Esophagus mucosa (tissue), 1 donor: ENCODE data around the gene LRRC53. TPM values are rescaled to one million over a fixed set of nuclear protein-coding genes. Genes with fewer than 3 reads are reported as not detected.

Experiments
- ATAC-seq: fragments of 200-7000 bp; cut with Tn5 transposase; one replicate; pipeline ENCODE4 v1.9.1; 2020
- total RNA-seq: library from RNA; stranded (reverse); gene quantifications from one replicate; pipeline ENCODE4 v1.2.4, GENCODE V29; 2023
- donor health status: DM: yes; HTN: yes; CAD: no.

Gene LRRC53, protein sequence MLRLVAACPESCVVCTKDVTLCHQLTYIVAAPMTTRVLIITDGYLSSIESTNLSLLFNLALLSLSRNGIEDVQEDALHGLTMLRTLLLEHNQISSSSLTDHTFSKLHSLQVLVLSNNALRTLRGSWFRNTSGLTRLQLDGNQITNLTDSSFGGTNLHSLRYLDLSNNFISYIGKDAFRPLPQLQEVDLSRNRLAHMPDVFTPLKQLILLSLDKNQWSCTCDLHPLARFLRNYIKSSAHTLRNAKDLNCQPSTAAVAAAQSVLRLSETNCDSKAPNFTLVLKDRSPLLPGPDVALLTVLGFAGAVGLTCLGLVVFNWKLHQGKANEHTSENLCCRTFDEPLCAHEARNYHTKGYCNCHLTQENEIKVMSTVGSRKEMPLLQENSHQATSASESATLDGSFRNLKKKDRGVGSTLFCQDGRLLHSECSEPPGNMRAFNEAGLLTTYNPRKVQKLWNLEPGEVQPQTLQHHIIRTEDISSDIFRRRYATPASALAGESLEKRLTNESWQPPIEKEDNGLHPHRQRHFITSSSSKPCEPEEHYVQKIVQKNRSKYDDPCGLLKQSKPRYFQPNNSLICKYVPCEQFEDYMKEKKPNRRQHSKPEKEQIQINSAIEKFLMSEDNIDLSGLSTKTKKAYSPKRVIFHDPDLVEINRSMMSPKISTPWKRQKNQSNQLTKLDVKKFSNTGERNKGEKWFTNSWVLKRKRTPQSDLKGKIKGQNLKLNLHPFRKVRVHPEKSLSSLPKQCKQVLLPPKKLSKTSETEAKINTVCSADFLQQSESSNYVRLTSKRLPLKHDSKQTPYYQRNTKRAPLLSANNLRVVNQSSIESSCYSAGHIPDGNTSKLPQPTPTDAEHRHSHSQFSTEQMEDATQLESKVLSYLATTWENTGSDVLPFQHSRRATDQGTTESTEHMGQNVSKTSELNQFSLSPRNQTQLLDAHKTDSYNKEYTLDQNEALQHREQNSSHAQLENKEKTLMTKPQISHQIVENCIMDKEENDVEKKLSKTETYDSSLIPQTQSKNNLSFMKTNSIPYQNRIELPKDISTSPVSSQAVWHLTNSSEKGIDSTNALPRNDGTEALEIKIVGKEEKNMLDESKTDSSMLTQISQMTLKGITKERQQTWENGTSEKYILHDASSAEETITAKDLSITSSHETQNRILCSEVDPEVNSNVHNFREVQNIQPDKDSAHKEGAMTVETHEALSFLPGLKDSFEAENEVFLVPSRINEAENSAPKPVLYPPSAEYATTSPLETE
- not detected for total RNA-seq

DNA sequence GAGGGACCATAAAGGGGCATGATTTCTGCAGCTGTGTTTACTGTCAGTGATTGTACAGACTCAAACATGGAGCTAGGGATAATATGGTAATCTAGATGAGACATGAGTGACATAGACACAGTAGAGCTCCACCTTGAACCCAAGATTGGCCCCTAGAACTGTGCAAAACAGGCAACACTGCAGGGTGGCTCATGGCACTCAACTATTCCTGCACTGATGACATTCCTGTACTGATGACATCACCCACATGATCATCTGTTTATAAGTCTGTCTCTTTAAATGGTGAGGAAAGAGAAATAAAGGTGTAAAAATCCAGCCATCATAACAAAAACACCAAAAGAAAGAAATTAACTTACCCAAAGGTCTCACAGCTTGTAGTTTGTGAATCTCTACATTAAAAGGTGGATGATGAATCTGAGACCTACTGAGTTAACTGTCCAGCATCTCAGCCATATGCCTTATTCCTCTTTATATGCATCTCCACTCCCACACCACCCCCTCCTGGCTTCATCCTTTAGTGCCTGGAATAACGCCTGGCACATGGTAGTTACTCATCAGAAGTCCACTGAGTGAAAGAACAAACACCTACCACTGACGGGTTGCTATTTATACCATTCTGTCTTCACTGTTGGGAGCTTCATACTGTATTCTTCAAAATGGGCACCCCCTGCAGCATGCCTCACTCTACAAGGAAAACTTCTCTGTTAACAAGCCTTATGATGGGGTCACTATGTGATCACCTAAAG, at the start of gene LRRC53:
Gene LRRC53 (minus strand): TSS at position 442 of the 746 bp plus-strand sequence. CDS start 29,262 bp downstream, outside the sequence.
- ATAC-seq, result no peak

DNA sequence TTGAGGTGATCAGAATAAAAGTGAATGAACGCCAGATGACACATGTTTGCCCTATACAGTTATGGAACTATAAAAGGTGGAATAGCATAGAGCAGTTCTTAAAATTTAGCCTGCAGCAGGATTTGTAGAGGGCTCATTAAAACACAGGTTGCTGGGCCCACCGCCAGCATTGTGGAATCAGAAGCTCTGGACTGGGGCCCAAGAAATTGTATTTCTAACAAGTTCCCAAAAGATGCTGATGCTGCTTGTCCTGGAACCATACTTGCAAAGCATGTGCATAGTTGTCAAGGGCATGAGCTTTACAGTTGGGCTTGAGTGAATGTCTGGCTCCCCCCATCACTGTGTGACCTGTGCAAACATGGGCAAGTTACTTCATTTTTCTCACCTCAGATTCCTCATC, 37.5 kb upstream of the LRRC53 start:
- no peak for ATAC-seq

DNA sequence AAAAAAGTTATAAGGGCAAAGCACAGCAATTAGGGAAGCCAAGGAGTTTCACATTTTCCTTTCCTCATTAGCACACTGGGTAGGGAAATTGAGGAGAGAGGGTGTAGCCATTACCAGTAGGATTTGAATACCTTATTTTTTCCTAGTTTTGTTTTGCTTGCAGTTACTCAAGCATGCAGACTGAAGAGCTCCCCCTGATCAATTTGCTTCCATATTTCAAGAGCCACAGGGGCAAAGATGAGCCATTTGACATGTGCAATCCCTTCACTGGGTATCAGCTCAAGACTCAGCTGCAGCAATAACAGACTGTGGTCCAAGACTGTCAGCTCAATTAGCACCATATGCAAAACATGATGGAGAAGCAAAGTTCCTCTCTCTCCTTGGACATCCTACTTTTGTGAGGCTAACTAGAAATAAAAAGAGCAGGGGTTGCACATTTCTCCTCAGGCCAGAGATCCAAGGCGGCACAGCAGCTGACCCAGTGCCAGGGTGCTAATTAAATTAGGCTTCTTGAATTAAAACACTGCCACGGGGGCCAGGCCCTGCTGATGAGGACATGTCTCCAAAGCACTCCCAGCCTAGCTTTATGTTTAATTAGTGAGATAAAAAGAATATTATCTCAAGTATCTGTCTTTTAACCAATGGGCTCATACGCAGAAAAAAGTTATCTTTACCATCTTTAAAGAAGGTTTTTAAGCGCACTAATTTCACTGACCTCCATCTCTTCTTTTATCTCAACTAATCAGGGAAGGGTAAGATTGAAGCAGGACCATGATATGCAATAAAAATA, 36.7 kb upstream of the LRRC53 start:
- no peak for ATAC-seq

GRCh38 chr1:74545821-74546220, 33.4 kb upstream of the LRRC53 start:
- no peak for ATAC-seq

DNA sequence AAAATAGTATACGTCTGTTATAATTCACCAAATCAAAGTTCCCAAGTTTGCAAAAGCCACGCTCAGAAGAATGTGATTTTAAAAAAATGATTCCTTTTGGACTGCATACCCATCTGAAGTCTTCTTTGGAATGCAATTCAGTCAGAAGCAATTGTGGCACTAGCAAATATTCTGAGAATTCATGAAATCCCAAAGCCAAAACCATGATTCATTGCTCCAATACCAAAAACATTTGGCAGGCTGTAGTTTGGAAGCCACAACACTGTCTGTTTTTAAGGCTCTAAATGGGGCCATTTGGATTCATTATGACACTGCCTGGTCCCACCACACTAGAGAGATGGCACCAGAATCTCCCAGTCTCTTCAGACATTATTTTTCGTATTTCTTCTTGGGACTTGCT, 21.8 kb upstream of the LRRC53 start:
- no peak for ATAC-seq

GRCh38 chr1:74531796-74532195, 19.4 kb upstream of the LRRC53 start:
- ATAC-seq, result no peak

- no peak for ATAC-seq
Measured at GRCh38 chr1:74530892-74531291, 18.5 kb upstream of the LRRC53 start.

GRCh38 chr1:74528123-74528522, 15.7 kb upstream of the LRRC53 start:
- ATAC-seq, result no peak

- ATAC-seq, result no peak
Measured at GRCh38 chr1:74526708-74527107, 14.3 kb upstream of the LRRC53 start.

DNA sequence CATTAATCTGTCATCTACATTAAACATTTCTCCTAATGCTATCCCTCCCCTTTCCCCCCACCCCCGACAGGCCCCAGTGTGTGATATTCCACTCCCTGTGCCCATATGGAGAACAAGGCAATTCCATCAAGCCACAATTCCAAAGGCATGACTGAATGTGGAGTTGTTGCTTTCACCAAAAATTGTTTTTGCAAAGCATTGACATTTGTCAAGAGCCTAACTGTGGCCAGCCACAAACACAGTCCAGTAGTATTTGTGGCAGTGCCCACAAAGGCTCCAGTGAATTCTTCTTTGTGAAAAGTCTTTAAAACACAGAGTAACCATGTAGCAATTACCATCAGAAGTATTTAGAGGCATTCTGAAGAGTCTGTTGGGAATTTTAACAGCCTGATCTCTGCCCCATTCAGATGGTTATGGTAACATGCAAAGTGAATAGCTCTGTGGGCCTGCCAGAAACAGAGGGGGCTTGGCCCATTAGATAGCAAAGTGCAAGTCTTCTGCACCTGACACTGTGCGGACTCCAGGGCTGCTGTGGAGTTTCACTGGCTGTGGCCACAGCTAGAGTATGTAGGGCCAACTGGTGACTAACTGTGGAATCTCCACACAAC, 11.6 kb upstream of the LRRC53 start:
- no peak for ATAC-seq

DNA sequence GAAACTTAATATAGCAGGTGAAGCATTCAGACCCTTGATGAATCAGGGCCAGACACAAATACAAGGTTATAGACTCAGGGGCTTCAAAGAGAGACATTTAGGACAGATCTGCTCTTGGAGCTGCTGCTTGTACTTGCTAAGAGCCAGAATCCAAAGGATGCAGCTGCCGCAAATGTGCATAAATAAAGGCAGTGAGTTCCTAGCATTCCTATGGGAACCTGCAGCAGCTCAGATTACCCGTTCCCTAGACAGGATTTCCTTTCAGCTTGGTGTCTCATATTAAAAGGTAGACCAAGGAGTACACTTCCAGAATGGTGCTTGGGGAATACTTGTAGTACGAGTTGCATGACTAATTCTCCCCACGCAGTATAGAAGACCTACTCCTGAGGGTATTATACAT, 9.7 kb upstream of the LRRC53 start:
- no peak for ATAC-seq

DNA sequence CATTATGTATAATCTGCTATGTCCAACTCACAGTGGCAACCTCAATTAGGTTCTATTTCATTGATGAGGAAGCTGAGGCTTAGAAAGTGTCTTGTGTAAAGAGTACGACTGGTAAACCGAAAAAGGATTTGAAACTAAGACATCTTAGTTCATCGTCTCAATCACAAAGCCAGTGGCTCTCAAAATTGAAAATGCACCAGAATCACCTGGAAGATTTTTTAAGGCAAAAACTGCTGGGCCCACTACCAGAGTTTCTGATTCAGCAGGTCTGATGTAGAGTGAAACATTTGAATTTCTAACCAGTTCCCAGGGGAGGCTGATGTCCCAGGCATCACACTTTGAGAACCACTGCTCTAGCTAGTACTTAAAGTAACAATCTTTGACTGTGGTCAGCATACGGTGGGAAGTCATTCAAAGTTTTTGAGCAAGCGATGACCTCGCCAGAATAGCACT, 5.2 kb upstream of the LRRC53 start:
- ATAC-seq, result no peak

- ATAC-seq, result no peak
Measured at GRCh38 chr1:74513411-74514300, 1.2 kb upstream of the LRRC53 start.

- ATAC-seq, result no peak
Measured at GRCh38 chr1:74508449-74508848, 4.0 kb downstream of the LRRC53 start.

GRCh38 chr1:74505928-74506710, 6.3 kb downstream of the LRRC53 start:
- no peak for ATAC-seq

DNA sequence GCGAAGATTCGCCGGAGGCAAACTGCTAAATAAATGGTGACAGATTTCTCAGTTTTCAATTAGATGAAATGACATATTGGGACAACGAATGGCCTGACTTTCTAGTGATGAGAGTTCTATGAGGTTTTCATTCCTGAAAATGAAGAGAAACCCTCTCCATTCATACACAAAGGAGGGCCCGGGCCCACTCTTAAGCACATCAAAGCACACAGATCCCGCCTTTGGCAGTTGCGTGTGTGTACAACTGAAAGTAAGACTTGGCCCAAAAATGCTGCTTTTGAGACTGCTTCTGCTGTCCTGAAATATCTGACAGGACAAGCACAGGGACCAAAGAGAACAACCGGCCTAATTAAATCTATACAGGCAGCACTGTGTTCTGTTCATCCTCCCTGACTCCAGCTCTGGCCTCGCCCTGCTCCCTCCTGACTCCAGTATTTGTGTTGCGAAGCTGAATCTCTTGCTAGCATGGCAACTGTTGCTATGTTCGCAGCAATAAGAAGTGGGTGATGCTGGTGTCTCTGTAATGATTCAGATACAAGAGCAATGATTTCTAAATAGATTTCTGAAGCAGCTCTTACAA, 7.4 kb downstream of the LRRC53 start:
- no peak for ATAC-seq

- ATAC-seq, result no peak
Measured at GRCh38 chr1:74504125-74504932, 8.1 kb downstream of the LRRC53 start.

DNA sequence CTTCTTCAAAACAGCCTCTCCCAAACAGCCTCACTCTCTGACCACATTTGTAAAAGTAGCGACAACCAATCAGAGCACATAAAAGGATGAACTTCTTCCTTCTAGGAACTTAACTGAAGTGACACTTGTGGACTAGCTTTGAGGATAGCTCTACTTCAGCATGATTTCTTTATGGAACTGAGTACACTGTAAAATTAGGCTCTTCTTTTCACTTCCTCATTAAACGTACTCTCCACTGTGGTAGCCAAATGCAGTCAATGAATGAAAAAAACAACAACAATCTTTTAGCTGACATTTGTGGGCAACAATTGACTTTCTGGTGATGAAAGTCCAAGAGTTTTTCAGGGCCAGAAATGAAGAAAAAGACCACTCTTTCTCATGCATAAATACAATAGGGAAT, 9.6 kb downstream of the LRRC53 start:
- ATAC-seq, result no peak
